ENCODE measurements around the gene UNG. TPM values are rescaled to one million over a fixed set of nuclear protein-coding genes. Genes with fewer than 3 reads are reported as not detected.

Gene UNG
- total RNA-seq, 1 donor from 2014 or later: 48.0 TPM

DNA sequence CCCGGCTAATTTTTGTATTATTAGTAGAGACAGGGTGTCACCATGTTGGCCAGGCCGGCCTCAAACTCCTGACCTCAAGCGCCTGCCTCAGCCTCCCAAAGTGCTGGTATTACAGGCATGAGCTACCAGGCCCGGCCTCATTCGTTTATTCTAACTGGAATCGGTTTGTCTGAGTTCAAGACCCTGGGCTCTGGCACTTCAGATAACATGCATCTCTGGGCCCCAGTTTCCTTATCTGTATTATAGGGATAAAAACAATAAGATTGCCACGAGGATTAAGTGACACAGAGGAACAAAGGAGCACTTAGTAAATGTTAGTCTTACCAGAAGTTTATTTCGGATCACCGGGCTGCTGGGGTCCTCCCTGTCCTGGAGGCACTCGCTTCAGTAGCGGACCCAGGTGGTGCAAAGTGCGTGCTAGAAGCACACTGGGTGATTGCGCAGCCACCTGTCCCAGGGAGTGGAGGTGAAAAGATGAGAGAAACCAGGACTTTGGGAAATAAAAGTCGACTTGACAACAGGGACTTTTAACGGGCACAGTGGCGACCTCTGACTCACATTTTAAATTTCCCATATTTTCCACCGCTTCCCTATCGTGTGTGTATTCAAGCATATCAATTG, 56.5 kb downstream of the UNG start:
- intact Hi-C loops (cut with micrococcal nuclease): loop anchor here (1.0 to 10.0 kb wide), 12 partner anchors 42 to 1829 kb away; partner anchors contain the start of genes ALKBH2, IFT81, ISCU and KCTD10

DNA sequence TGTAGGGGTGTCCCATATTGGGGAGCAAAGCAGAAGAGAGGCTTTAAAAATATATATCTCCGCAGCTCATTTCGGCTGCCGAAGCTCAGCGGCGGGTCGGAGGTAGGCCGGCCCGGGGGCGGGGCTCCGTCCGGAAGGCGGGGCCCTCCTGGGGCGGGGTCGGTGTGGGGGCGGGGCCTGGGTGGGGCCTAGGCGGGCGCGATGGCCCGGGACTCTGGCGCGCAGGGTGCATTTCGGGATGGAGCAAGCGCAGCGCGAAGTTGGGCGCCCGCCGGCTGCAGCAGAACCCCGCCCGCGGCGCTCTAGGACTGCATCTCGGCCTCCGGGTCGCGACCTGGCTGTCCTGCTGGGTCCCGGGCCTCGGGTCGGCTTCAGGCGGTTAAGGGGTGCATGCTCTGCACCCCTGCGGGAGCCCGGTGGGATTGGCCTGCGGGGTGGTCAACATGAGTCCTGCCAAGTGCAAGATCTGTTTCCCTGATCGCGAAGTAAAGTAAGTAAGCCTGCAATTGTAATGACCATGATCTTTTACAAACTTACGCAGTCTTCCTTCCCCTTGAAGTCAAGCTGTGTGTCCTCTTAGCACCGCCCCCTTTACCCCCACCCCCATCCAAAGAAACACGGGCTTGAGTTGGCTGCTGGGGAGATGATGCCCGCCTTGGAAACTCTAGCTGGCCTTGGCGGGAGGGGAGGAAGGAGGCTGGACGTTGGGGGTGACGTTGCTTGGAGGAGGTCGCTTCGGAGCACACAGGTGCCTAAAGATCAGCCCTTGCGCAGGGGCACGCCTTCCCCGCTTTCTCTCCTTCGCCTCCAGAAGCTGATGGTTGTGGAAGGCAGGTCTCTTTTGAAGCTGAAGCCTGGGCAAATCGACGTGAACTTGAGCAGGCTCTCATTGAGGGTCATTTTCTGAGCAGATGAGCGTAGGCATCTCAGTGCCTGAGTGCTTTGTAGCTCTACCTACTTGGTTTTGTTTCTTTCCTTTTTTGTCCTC, 57.3 kb downstream of the UNG start:
- intact Hi-C loops (cut with micrococcal nuclease): loop anchor here (1.0 to 10.0 kb wide), 13 partner anchors 42 to 1830 kb away; partner anchors contain the start of genes ALKBH2, FAM222A, IFT81 and ISCU

DNA sequence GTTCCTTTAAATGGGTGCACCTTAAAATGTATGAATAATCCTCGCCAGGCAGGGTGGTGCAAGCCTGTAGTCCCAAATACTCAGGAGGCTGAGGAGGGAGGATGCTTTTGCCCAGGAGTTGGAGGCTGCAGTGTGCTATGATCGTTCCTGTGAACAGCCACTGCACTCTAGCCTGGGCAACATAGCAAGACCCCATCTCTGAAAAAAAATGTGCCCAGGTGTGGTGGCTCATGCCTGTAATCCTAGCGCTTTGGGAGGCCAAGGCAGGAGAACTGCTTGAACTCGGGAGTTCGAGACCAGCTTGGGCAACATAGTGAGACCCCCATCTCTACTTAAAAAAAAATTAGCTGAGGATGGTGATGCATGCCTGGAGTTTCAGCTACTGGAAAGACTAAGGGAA, 58.6 kb downstream of the UNG start:
- intact Hi-C loops (cut with micrococcal nuclease): loop anchor here (10.0 kb wide), 2 partner anchors 969 to 1831 kb away; partner anchors contain the start of gene IFT81

DNA sequence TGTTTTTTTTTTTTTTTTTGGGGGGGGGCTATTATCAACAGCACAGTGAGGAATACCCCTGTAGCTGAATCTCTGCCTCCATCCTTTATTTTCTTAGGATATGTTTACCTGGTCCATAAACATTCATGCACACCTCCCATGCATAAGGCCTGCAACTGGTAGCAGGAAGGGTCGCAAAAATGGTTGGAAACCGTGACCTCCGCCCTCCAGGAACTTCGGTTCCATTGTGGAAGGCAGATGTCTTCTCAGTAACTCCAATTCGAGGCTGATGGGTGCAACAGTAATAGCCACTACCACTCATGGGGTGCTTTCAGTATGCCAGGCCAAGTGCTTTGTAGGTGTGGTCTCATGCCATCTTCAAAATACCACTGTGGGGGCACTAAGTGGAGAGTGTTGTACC, 59.2 kb downstream of the UNG start:
- intact Hi-C loops (cut with micrococcal nuclease): loop anchor here (10.0 kb wide), 2 partner anchors 968 to 1832 kb away; partner anchors contain the start of gene IFT81

DNA sequence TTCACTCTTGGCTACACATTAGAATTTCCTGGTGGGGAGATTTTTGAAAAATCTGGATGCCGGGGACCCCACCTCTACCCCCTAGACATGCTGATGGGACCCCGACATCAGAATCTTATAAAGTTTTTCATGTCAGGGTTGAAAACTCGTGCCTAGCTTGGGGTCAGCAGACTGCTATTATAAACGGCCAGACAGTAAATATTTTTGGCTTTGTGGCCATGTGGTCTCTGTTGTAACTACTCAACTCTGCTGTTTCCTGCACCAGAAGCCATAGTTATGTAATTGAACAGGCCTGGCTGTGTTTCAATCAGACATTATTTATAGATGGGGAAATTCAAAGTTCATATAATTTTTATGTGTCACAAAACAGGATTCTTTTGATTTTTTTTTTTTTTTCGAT, 60.6 kb downstream of the UNG start:
- intact Hi-C loops (cut with micrococcal nuclease): loop anchor here (10.0 kb wide), 2 partner anchors 967 to 1833 kb away; partner anchors contain the start of gene IFT81

DNA sequence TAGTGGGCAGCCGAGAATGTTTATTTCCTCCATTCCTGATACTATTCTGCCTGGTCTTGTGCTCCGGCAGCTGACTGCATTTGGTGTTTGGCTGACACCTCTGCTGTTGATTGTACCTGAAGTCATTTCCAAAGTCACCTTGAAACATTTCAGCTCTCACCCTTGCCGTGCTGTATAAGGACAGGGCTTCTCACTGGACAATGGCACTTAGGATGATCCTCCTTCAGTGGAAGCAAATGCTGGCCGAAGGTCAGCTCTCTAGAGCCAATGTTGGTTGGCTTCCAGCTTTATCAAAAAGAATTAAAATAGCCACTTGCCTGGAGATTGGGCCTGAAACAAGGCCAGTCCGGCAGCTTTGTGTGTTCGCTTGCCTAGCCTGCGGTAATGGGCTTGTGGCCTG, 63.0 kb downstream of the UNG start:
- intact Hi-C loops (cut with micrococcal nuclease): no loop called here

Other genes with a start within 250 kb of the UNG start
- 27.4 and 29.1 TPM in 2 replicates for gene SSH1, start 240.0 kb upstream of the UNG start, total RNA-seq
- not detected in 2 replicates for gene DAO, start 217.5 kb upstream of the UNG start, total RNA-seq
- gene SVOP, start 76.5 kb upstream of the UNG start, total RNA-seq: not detected in 2 replicates
- 4.1 and 6.4 TPM in 2 replicates for gene USP30, start 45.0 kb upstream of the UNG start, total RNA-seq
- gene ALKBH2, start 4.1 kb upstream of the UNG start, total RNA-seq: 17.0 and 18.6 TPM in 2 replicates
- gene ACACB, start 19.0 kb downstream of the UNG start, total RNA-seq: 7.5 and 9.0 TPM in 2 replicates
- not detected in 2 replicates for gene FOXN4, start 211.7 kb downstream of the UNG start, total RNA-seq